ENCODE measurements around the gene PLCD1.
A peak's percentile ranks its signal among the peaks of the same experiment; 100 is the strongest.
"Not testable (repeated sequence)": the region's sequence is repeated elsewhere in the genome, so short reads cannot be mapped to it uniquely, and the experiment has no call there.

Gene PLCD1

DNA sequence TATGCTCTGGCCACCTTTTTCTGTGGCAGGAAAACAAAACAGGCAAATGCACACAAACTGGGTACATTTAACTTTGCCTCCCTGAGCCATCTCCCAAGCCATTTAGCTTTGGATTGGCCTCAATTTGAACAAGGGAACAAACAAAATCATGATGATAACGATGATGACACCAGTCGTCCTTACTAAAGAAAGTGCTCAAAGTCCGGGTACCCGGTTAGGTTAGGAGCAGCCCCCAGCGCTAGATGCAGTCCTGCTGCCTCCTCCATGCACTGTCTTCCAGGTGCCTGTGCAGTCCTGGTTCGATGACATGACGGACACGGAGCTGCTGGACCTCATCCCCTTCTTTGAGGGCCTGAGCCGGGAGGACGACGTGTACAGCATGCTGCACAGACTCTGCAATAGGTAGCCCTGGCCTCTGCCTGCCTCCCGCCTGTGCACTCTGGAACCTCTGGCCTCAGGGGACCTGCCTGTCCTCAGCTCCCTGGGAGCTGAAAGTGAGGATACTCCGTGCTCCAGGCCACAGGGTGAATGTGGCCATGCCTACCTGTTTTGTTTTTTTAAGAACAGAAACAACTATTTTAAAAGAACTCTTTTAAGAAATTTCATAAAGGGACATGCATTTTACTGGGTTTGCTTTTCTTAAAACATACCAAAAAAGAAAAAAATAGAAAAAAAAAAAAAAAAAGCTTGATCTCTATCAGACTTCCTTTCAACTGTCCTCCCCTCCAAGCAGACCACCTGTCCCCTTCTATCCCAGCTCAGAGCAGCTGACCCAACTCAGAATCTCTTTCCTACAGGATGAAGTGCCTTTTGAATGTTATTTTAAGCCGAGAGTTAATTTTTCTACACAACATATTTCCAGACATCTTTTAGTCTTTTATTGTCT is 48.7 kb downstream of the PLCD1 start:
- Histone ChIP-seq H3K4me1 (ENCODE audit: control insufficient read depth in 1 of 2, insufficient read depth in 2 of 2, low read length in 2 of 2) (no peaks in the 10 kb centered on the region), H3K4me3 (ENCODE audit: low read depth in 1 of 2, low read length in 2 of 2) (no peak overlapping the region), H3K36me3 (ENCODE audit: control insufficient read depth in 1 of 2, insufficient read depth in 2 of 2, low read length in 2 of 2) (peaks cover 17 to 30% of the 10 kb centered on the region in 2 donors), H3K9me3 (ENCODE audit: control insufficient read depth in 1 of 2, low read length in 2 of 2) (no peaks in the 10 kb centered on the region), H3K27me3 (ENCODE audit: low read depth, low read length) (no peaks in the 10 kb centered on the region), H3K27ac (ENCODE audit: low read length) (no peak overlapping the region)

- H3K36me3 ChIP-seq (ENCODE audit: control insufficient read depth in 1 of 2, insufficient read depth in 2 of 2, low read length in 2 of 2): peaks cover 18 to 32% of the 10 kb centered on the region in 2 donors
- H3K4me3 ChIP-seq (ENCODE audit: low read depth in 1 of 2, low read length in 2 of 2): no peak overlapping the region
- no peaks in the 10 kb centered on the region for H3K9me3 ChIP-seq (ENCODE audit: control insufficient read depth in 1 of 2, low read length in 2 of 2)
- H3K27me3 ChIP-seq (ENCODE audit: low read depth, low read length): no peaks in the 10 kb centered on the region
- H3K4me1 ChIP-seq (ENCODE audit: control insufficient read depth in 1 of 2, insufficient read depth in 2 of 2, low read length in 2 of 2): no peaks in the 10 kb centered on the region
- H3K27ac ChIP-seq (ENCODE audit: low read length): no peak overlapping the region
Observed at GRCh38 chr3:37979541-37980461, 49.6 kb downstream of the PLCD1 start.

- no peak overlapping the region for H3K4me3 ChIP-seq (ENCODE audit: low read depth in 1 of 2, low read length in 2 of 2)
- peaks cover 11 to 30% of the 10 kb centered on the region in 2 donors for H3K36me3 ChIP-seq (ENCODE audit: control insufficient read depth in 1 of 2, insufficient read depth in 2 of 2, low read length in 2 of 2)
Observed at GRCh38 chr3:37974121-37975083, 55.0 kb downstream of the PLCD1 start.

GRCh38 chr3:37973246-37974054 is 56.0 kb downstream of the PLCD1 start:
- Histone ChIP-seq H3K9me3 (ENCODE audit: control insufficient read depth in 1 of 2, low read length in 2 of 2) (no peaks in the 10 kb centered on the region), H3K36me3 (ENCODE audit: control insufficient read depth in 1 of 2, insufficient read depth in 2 of 2, low read length in 2 of 2) (peaks cover 11 to 30% of the 10 kb centered on the region in 2 donors), H3K4me3 (ENCODE audit: low read depth in 1 of 2, low read length in 2 of 2) (no peak overlapping the region), H3K27me3 (ENCODE audit: low read depth, low read length) (no peaks in the 10 kb centered on the region), H3K4me1 (ENCODE audit: control insufficient read depth in 1 of 2, insufficient read depth in 2 of 2, low read length in 2 of 2) (peaks cover 5 to 14% of the 10 kb centered on the region in 2 donors), H3K27ac (ENCODE audit: low read length) (no peak overlapping the region)

More at GRCh38 chr3:37974121-37975083, 55.0 kb downstream of the PLCD1 start:
- Histone ChIP-seq H3K9me3 (ENCODE audit: control insufficient read depth in 1 of 2, low read length in 2 of 2) (no peaks in the 10 kb centered on the region), H3K27ac (ENCODE audit: low read length) (no peak overlapping the region), H3K4me1 (ENCODE audit: control insufficient read depth in 1 of 2, insufficient read depth in 2 of 2, low read length in 2 of 2) (peaks cover 0 to 4% of the 10 kb centered on the region in 2 donors), H3K27me3 (ENCODE audit: low read depth, low read length) (no peaks in the 10 kb centered on the region)

DNA sequence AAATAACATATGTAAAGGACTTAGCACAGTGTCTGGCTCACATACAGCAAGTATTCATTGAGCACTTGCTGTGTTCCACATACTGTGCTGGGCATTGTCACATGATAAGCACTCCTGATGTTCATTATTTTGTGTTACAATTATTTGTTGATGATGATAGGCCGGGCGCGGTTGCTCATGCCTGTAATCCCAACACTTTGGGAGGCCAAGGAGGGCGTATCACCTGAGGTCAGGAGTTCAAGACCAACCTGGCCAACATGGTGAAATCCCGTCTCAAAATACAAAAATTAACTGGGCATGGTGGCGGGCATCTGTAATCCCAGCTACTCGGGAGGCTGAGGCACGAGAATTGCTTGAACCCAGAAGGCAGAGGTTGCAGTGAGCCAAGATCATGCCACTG is 57.4 kb downstream of the PLCD1 start:
- H3K4me3 ChIP-seq (ENCODE audit: low read depth in 1 of 2, low read length in 2 of 2); H3K9me3 ChIP-seq (ENCODE audit: control insufficient read depth in 1 of 2, low read length in 2 of 2); H3K27ac ChIP-seq (ENCODE audit: low read length); H3K27me3 ChIP-seq (ENCODE audit: low read depth, low read length): not testable (repeated sequence)
- Histone ChIP-seq H3K4me1 (ENCODE audit: control insufficient read depth in 1 of 2, insufficient read depth in 2 of 2, low read length in 2 of 2) (peaks cover 6 to 20% of the 10 kb centered on the region in 2 donors), H3K36me3 (ENCODE audit: control insufficient read depth in 1 of 2, insufficient read depth in 2 of 2, low read length in 2 of 2) (peaks cover 11 to 28% of the 10 kb centered on the region in 2 donors)

- Histone ChIP-seq H3K27ac (ENCODE audit: low read length) (no peak overlapping the region), H3K4me1 (ENCODE audit: control insufficient read depth in 1 of 2, insufficient read depth in 2 of 2, low read length in 2 of 2) (peaks cover 7 to 22% of the 10 kb centered on the region in 2 donors), H3K9me3 (ENCODE audit: control insufficient read depth in 1 of 2, low read length in 2 of 2) (no peaks in the 10 kb centered on the region), H3K36me3 (ENCODE audit: control insufficient read depth in 1 of 2, insufficient read depth in 2 of 2, low read length in 2 of 2) (peaks cover 11 to 22% of the 10 kb centered on the region in 2 donors), H3K4me3 (ENCODE audit: low read depth in 1 of 2, low read length in 2 of 2) (no peak overlapping the region), H3K27me3 (ENCODE audit: low read depth, low read length) (no peaks in the 10 kb centered on the region)
Observed at GRCh38 chr3:37971467-37971866, 58.0 kb downstream of the PLCD1 start.

GRCh38 chr3:37970802-37971201 is 58.6 kb downstream of the PLCD1 start:
- H3K36me3 ChIP-seq (ENCODE audit: control insufficient read depth in 1 of 2, insufficient read depth in 2 of 2, low read length in 2 of 2): peaks cover 7 to 21% of the 10 kb centered on the region in 2 donors
- H3K27me3 ChIP-seq (ENCODE audit: low read depth, low read length): no peaks in the 10 kb centered on the region
- peaks cover 11 to 22% of the 10 kb centered on the region in 2 donors for H3K4me1 ChIP-seq (ENCODE audit: control insufficient read depth in 1 of 2, insufficient read depth in 2 of 2, low read length in 2 of 2)
- no peak overlapping the region for H3K4me3 ChIP-seq (ENCODE audit: low read depth in 1 of 2, low read length in 2 of 2)
- no peaks in the 10 kb centered on the region for H3K9me3 ChIP-seq (ENCODE audit: control insufficient read depth in 1 of 2, low read length in 2 of 2)
- no peak overlapping the region for H3K27ac ChIP-seq (ENCODE audit: low read length)

DNA sequence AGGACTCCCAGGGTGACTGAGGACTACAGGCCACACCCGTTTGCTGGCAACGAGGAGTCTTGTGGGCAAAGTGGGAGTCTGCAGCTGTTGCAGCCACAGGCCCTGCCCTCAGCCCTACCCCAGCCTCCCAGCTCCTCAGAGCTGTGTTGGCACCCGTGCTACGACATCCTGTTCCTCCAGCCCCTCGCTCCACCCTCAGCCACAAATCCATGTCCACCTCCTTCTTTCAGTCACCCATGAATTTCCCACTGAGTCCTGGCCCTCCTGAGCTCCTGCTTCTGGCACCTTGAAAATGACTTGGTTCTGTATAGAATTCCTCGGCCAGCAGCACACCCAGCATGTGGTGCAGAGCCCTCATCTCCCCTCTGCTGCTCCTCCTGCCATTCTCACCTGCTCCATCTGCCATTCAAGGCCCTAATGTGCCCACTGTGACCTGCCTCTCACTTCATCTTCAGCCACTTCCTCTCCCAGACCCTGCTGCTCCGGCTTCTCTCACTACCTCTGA is 59.8 kb downstream of the PLCD1 start:
- Histone ChIP-seq H3K27ac (ENCODE audit: low read length) (no peak overlapping the region), H3K9me3 (ENCODE audit: control insufficient read depth in 1 of 2, low read length in 2 of 2) (no peaks in the 10 kb centered on the region), H3K4me3 (ENCODE audit: low read depth in 1 of 2, low read length in 2 of 2) (no peak overlapping the region), H3K36me3 (ENCODE audit: control insufficient read depth in 1 of 2, insufficient read depth in 2 of 2, low read length in 2 of 2) (peaks cover 4 to 23% of the 10 kb centered on the region in 2 donors), H3K27me3 (ENCODE audit: low read depth, low read length) (no peaks in the 10 kb centered on the region), H3K4me1 (ENCODE audit: control insufficient read depth in 1 of 2, insufficient read depth in 2 of 2, low read length in 2 of 2) (peaks cover 11 to 22% of the 10 kb centered on the region in 2 donors)

GRCh38 chr3:37968813-37969595 is 60.4 kb downstream of the PLCD1 start:
- Histone ChIP-seq H3K4me3 (ENCODE audit: low read depth in 1 of 2, low read length in 2 of 2) (no peak overlapping the region), H3K27ac (ENCODE audit: low read length) (peak overlapping the region; percentile 11), H3K4me1 (ENCODE audit: control insufficient read depth in 1 of 2, insufficient read depth in 2 of 2, low read length in 2 of 2) (peaks cover 11 to 22% of the 10 kb centered on the region in 2 donors), H3K9me3 (ENCODE audit: control insufficient read depth in 1 of 2, low read length in 2 of 2) (no peaks in the 10 kb centered on the region), H3K36me3 (ENCODE audit: control insufficient read depth in 1 of 2, insufficient read depth in 2 of 2, low read length in 2 of 2) (peaks cover 4 to 23% of the 10 kb centered on the region in 2 donors), H3K27me3 (ENCODE audit: low read depth, low read length) (no peaks in the 10 kb centered on the region)

Data from muscle layer of duodenum (tissue), 2 donors.